CD4-positive, alpha-beta T cell treated with Interleukin-15 for 4 hours (primary cell): ENCODE results near the gene KRTCAP2.
"Not testable (repeated sequence)": the region's sequence is repeated elsewhere in the genome, so short reads cannot be mapped to it uniquely, and the experiment has no call there.

ENCODE experiments used
- DNase-seq: peaks from one replicate; pipeline ENCODE4 v3.0.0-alpha.2; 2020; ENCODE audit warnings: low spot score

Gene KRTCAP2

GRCh38 chr1:155168456-155169210 is 4.5 kb downstream of the KRTCAP2 start:
- no peak for DNase-seq

GRCh38 chr1:155168105-155168445 is 5.0 kb downstream of the KRTCAP2 start:
- not testable (repeated sequence) for DNase-seq

DNA sequence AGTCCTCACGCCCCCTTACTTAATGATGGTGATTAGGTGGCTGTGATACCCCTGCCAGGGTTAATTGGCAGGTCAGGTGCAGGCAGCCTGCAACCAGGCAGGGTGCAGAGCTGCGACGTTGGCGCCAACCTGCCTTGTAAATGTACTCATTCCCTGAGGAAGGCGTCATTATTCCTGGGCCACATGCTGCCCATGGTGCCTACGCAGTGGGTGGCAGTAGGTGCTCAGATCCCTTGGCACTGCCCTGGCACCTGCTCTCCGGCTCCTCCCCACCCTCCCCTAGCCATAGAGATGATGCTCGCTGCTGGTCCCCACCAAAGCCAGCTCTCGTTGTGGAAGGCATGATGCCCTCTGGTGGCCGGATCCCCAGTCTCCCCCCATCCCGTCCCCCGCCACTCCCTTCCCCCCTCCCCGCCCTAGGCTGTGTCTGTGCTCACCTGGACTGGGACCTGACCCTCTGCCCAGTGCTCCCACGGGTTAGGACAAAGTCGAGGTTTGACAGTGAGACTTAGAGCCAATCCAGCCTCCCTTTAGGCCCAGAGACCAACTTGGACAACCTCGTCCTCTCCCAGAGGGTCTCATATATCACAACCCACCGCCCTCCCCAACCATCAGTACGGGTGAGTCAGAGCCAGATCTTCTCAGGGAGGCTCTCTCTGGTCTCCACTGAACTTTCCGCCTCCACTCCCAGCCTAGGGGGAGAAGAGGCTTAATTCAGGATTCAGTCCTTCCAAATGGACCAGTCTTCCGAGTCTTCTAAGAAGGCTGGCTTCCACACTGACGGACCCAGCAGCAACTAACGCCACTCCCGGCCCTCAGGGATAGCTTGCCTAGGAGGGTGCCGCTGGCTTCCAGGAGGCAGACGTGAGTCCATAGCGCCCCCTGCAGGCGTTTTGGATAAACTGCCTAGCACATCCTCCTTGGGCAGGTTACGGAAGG is 5.7 kb downstream of the KRTCAP2 start:
- peak; percentile 85 for DNase-seq

GRCh38 chr1:155166471-155167165 is 6.5 kb downstream of the KRTCAP2 start:
- DNase-seq, result no peak

DNA sequence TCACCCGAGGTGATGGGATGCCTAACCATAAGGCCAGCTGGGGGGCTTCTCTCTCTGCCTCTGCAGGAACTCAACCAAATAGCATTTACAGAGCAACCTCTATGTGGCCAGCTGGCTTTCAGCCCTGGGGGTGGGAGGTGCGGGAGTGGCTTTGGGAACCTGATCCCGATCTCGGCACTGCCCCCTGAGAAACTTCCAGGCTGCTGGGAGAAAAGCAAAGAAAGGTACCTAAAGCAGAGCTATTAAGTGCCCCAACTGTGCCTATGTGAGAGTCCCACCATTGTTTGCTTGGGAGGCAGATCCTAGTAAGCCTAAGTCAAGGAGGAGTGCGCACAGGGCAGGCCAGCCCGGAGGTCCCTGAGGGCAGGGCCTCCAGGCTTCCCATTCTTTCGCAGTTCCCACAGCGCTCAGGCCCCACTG is 7.0 kb downstream of the KRTCAP2 start:
- no peak for DNase-seq

- DNase-seq, result not testable (repeated sequence)
These were observed 8.5 kb downstream of the KRTCAP2 start for GRCh38 chr1:155164625-155165024.

- DNase-seq, result not testable (repeated sequence)
These were observed 9.3 kb downstream of the KRTCAP2 start for GRCh38 chr1:155163785-155164184.

DNA sequence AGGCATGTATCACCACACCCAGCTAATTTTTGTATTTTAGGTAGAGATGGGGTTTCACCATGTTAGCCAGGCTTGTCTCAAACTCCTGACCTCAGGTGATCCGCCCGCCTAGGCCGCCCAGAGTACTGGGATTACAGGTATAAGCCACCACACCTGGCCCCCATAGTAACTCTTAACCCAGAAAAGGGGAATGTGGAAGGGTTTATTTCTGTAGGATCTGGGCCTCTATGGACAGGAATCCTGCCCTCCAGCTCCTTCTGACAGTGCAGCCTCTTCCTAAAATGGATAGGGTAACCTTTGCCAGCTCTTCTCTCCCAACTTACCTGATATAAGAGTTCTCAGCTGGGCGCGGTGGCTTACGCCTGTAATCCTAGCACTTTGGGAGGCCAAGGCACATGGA is 10.5 kb downstream of the KRTCAP2 start:
- not testable (repeated sequence) for DNase-seq

GRCh38 chr1:155160128-155160527 is 13.0 kb downstream of the KRTCAP2 start:
- DNase-seq, result no peak

DNA sequence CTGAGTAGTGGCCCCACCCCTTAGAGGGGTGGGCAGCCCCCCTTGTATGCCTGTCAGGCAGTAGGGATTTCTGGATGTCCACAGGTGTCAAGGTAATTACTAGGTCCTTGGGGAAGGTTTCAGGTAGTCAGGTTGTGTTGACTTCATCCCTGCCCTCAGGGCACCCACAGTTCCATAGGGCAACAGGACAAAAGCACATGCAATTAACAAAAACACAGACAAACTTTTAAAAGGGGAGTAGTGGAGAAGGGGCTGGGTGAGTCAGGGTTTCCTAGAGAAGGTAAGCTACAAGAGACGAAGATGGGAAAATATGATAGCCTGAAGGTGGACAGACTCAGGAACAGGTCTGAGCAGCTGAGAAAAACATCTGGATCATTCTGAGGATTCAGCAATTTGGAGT is 14.1 kb downstream of the KRTCAP2 start:
- no peak for DNase-seq

- not testable (repeated sequence) for DNase-seq
These were observed 17.0 kb downstream of the KRTCAP2 start for GRCh38 chr1:155155996-155156643.

- no peak for DNase-seq
These were observed 27.6 kb downstream of the KRTCAP2 start for GRCh38 chr1:155145491-155145890.

DNA sequence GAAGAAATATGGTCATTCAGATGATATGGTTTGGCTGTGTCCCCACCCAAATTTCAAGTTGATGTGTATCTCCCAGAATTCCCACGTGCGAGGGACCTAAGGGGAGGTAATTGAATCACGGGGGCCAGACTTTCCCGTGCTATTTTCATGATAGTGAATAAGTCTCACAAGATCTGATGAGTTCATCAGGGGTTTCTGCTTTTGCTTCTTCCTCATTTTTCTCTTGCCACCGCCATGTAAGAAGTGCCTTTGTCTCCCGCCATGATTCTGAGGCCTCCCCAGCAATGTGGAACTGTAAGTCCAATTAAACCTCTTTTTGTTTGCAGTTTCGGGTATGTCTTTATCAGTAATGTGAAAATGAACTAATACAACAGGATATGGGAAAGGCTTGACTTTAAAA is 31.4 kb downstream of the KRTCAP2 start:
- DNase-seq, result no peak

- no peak for DNase-seq
These were observed 32.5 kb downstream of the KRTCAP2 start for GRCh38 chr1:155140630-155140953.

GRCh38 chr1:155139895-155140629 is 33.0 kb downstream of the KRTCAP2 start, which contains the start of gene DPM3:
Gene DPM3 (minus strand): TSS chr1:155140531. CDS start chr1:155140240, 291 bp downstream.
- peak; percentile 86 for DNase-seq

DNA sequence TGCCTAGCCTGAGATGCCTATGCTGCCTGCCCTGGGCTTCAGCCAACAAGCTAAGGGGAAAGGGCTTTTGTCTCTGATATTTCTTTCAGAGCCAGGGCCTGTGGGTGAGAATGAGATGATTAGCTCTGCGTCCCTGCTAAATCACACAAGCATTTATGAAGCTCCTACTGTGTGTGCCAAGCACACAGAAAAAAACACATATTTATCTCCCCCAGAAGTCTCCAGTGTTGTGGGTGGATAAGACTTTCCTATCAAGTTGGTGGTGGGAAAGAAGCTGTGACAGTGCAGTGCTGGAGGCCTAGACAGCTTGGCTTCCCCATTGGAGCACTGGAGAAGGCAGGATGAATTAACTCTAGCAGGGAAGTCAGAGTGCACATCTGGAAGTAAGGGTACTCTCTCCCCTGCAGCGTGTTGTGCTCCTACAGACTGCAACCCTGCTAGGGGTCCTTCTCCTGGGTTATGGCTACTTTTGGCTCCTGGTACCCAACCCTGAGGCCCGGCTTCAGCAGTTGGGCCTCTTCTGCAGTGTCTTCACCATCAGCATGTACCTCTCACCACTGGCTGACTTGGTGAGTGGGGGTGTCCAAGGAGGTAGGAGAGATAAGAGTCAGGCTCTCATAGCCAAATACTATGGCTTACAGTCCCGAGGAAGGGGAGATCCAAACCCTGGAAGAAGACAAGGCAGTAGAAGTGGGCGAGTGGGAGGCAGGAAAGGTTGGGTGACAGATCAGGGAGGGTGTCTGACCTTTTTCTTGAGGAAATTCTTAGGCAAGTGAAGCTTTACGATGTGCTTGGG is 35.8 kb downstream of the KRTCAP2 start:
- no peak for DNase-seq

GRCh38 chr1:155136748-155137147 is 36.4 kb downstream of the KRTCAP2 start:
- DNase-seq, result peak; percentile 61

GRCh38 chr1:155135415-155136028 is 37.6 kb downstream of the KRTCAP2 start, which contains the start of gene SLC50A1:
Gene SLC50A1 (plus strand): TSS chr1:155135852. CDS start chr1:155135912, 60 bp downstream.
- DNase-seq, result peak; percentile 88

DNA sequence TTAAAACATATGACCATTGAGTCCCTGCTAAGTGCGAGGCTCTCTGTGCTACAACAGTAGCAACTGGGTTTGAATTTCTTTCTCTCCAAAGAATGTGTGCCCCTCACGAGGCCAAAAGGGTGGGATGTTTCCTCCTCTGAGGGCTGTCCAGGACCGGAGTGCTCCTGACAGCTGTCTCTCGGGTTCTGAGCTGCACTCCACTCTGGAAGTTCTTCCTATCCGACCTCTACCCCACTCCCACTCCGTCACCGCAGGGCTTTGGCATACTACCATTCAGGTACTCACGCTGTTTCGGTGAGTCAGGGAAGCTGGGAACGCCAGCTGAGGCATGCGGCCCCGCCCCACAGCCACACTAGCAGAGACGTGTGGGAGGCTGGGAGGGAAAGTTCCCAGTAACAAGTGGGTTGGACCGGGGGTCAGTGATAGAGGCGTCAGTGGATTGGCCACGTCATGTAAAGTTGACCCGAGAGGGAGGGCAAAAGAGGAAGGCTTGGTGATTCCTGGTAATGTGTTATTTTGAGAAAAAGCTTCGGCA is 38.2 kb downstream of the KRTCAP2 start:
- DNase-seq, result peak; percentile 50

- DNase-seq, result no peak
These were observed 38.8 kb downstream of the KRTCAP2 start for GRCh38 chr1:155134322-155134721.
